Right lobe of liver (tissue), 6 donors: Measurements from ENCODE around the gene ESRP2. TPM values are rescaled to one million over a fixed set of nuclear protein-coding genes. Genes with fewer than 3 reads are reported as not detected.
A peak's percentile ranks its signal among the peaks of the same experiment; 100 is the strongest.

Source experiments
- ATAC-seq, 4 donors: fragments of 200-7000 bp; cut with Tn5 transposase; one replicate each; pipeline ENCODE4 v1.9.1; 2020; ENCODE audit warnings: mild to moderate bottlenecking in 4 of 4, moderate library complexity in 4 of 4
- DNase-seq, 3 donors: peaks; one replicate each; pipeline ENCODE4 v3.0.0-alpha.2; 2020
- H3K27ac ChIP-seq, 3 donors: fragments of 200-600 bp; one replicate each; pipeline ENCODE4 v1.8.0; 2022
- H3K27me3 ChIP-seq, 2 donors: fragments of 200-600 bp; one replicate each; pipeline ENCODE4 v1.8.0; 2022
- H3K36me3 ChIP-seq, 4 donors: fragments of 200-600 bp; sonication (generic) in 1 of 4; one replicate each; pipeline versions ENCODE4 v1.5.1 to v1.8.0; 2017 to 2022; ENCODE audit warnings: control low read depth in 1 of 4
- H3K4me1 ChIP-seq, 4 donors: fragments of 200-600 bp; sonication (generic) in 1 of 4; one replicate each; pipeline versions ENCODE4 v1.5.1 to v1.8.0; 2017 to 2022; ENCODE audit warnings: control low read depth in 1 of 4
- H3K4me3 ChIP-seq, 3 donors: fragments of 200-600 bp; one replicate each; pipeline ENCODE4 v1.8.0; 2022
- H3K9me3 ChIP-seq, 4 donors: fragments of 200-600 bp; sonication (generic) in 1 of 4; one replicate each; pipeline versions ENCODE4 v1.5.1 to v1.8.0; 2017 to 2022; ENCODE audit warnings: control low read depth in 1 of 4
- CTCF ChIP-seq, 4 donors: fragments of 200-600 bp in 3 of 4; fragments of 450-650 bp in 1 of 4; IDR thresholded peaks; one replicate each; pipeline versions ENCODE4 v1.5.1 to v1.8.0; 2016 to 2022; ENCODE audit warnings: antibody characterized with exemption in 4 of 4, mild to moderate bottlenecking in 2 of 4
- POLR2A ChIP-seq: fragments of 450-650 bp; IDR thresholded peaks from one replicate; pipeline ENCODE4 v1.6.1; 2017; ENCODE audit warnings: antibody characterized with exemption, mild to moderate bottlenecking
- WGBS: methylation state at CpG from one replicate; pipeline ENCODE4 v1.1.6; 2018; ENCODE audit warnings: low coverage, low lambda C conversion rate; ENCODE audit not compliant: insufficient coverage; ENCODE audit errors: missing lambda C conversion rate; 5-methylcytosine and 5-hydroxymethylcytosine counted together
- intact Hi-C, 2 donors: fragments of 100-400 bp; cut with DNase I; formaldehyde crosslinking; loops; one replicate each; pipeline versions ENCODE4 v1.11.2 to v1.14.1; 2022
- total RNA-seq, 6 experiments: library from RNA; depleted of rRNA in 2 of 6; stranded (reverse); fragments of >200 nt in 2 of 6; fragmentation: NEBNext Ultra II Directional in 3 of 6; extraction: Animal tissue kit (Norgen Biotek cat#: 25700) in 3 of 6; gene quantifications; one replicate each; pipeline versions ENCODE4 v1.1.0 to v1.2.4, GENCODE V29; 2016 to 2023
- donor health status: DM: no; HTN: yes; CAD: no.
- donor health status: DM: no; HTN: no; CAD: no.
- donor health status: DM: no; HTN: no; CAD: no.
- donor health status: DM: no; HTN: yes; CAD: no.
- donor health status: DM: no; HTN: yes; CAD: no.

The ESRP2 gene
- total RNA-seq, 6 experiments from 2014 or later = 44.8 to 102 (median 57.9) TPM

GRCh38 chr16:68236137-68236825 is 354 bp upstream of the ESRP2 start:
- Histone ChIP-seq H3K4me3 (peak overlapping the region; percentile 70 to 94 (median 91)), H3K36me3 (peaks cover 0 to 26% (median 12%) of the 10 kb centered on the region in 4 donors), H3K4me1 (peaks cover 0 to 22% (median 4%) of the 10 kb centered on the region in 4 donors), H3K27me3 (no peaks in the 10 kb centered on the region), H3K27ac (peak overlapping the region; percentile 65 to 88 (median 67)), H3K9me3 (no peaks in the 10 kb centered on the region)
- intact Hi-C loops = loop anchor here (10.0 kb wide), 2 partner anchors 151 to 161 kb away; partner anchors contain the start of gene NFATC3 (in 1 of the 2)
- TF ChIP-seq CTCF (IDR thresholded peaks at IDR 0.05) (no peak), POLR2A (peak; percentile 96)
- DNase-seq (peak; percentile 92 to 96 (median 96)), ATAC-seq (peak; percentile 32 to 57 (median 50))
- WGBS = 23% methylated on average over 10 of the region's 45 CpGs

- DNase-seq = peak; percentile 53 to 67 (median 55)
- ATAC-seq = peak in 2 of 4 donors; percentile 4 to 6
- Histone ChIP-seq H3K27ac (peak overlapping the region; percentile 67 to 88 (median 70)), H3K27me3 (no peaks in the 10 kb centered on the region), H3K4me3 (peak overlapping the region; percentile 70 to 94 (median 91)), H3K36me3 (peaks cover 0 to 36% (median 17%) of the 10 kb centered on the region in 4 donors), H3K4me1 (peaks cover 0 to 22% (median 4%) of the 10 kb centered on the region in 4 donors), H3K9me3 (no peaks in the 10 kb centered on the region)
- intact Hi-C loops = loop anchor here (10.0 kb wide), 2 partner anchors 150 to 160 kb away; partner anchors contain the start of gene NFATC3 (in 1 of the 2)
- TF ChIP-seq CTCF (IDR thresholded peaks at IDR 0.05) (peak in 3 of 4 donors; percentile 11 to 30 (median 17)), POLR2A (no peak)
- 25% methylated on average over 19 of the region's 73 CpGs for WGBS
Measured at GRCh38 chr16:68235108-68235886, 630 bp downstream of the ESRP2 start.

GRCh38 chr16:68234188-68235107 is 1.5 kb downstream of the ESRP2 start:
- 22% methylated on average over 9 of the region's 13 CpGs for WGBS
- DNase-seq (peak; percentile 80 to 99 (median 98)), ATAC-seq (peak; percentile 32 to 64 (median 52))
- no peaks in the 10 kb centered on the region for H3K9me3 ChIP-seq
- peaks cover 0 to 20% (median 6%) of the 10 kb centered on the region in 4 donors for H3K4me1 ChIP-seq
- peak overlapping the region in 2 of 3 donors; percentile 67 to 88 for H3K27ac ChIP-seq
- H3K36me3 ChIP-seq = peaks cover 0 to 43% (median 21%) of the 10 kb centered on the region in 4 donors
- TF ChIP-seq CTCF (IDR thresholded peaks at IDR 0.05) (no peak), POLR2A (peak; percentile 46)
- H3K4me3 ChIP-seq = peak overlapping the region; percentile 70 to 94 (median 91)
- no peaks in the 10 kb centered on the region for H3K27me3 ChIP-seq
- intact Hi-C loops = loop anchor here (10.0 kb wide), 2 partner anchors 150 to 160 kb away; partner anchors contain the start of gene NFATC3 (in 1 of the 2)

GRCh38 chr16:68233835-68234187 is 2.1 kb downstream of the ESRP2 start:
- no peaks in the 10 kb centered on the region for H3K9me3 ChIP-seq
- ATAC-seq (no peak), DNase-seq (no peak)
- 7% methylated on average over 3 of the region's 8 CpGs for WGBS
- peaks cover 0 to 25% (median 9%) of the 10 kb centered on the region in 4 donors for H3K4me1 ChIP-seq
- no peak for TF ChIP-seq CTCF (IDR thresholded peaks at IDR 0.05)
- TF ChIP-seq POLR2A = no peak
- intact Hi-C loops = loop anchor here (10.0 kb wide), 2 partner anchors 149 to 159 kb away; partner anchors contain the start of gene NFATC3 (in 1 of the 2)
- H3K27ac ChIP-seq = peak overlapping the region in 1 of 3 donors; percentile 88
- H3K4me3 ChIP-seq = peak overlapping the region in 2 of 3 donors; percentile 91 to 94
- H3K36me3 ChIP-seq = peaks cover 0 to 49% (median 24%) of the 10 kb centered on the region in 4 donors
- H3K27me3 ChIP-seq = no peaks in the 10 kb centered on the region
